Ectodermal cell (in vitro differentiated cells): Measurements from ENCODE around the gene OR2L8. TPM values are rescaled to one million over a fixed set of nuclear protein-coding genes. Genes with fewer than 3 reads are reported as not detected.

ENCODE experiments used
- H3K27ac ChIP-seq: 2 replicates; pipeline ENCODE4 v1.7.0; 2013; ENCODE audit warnings: mild to moderate bottlenecking, low read depth, low read length; ENCODE audit not compliant: insufficient read depth, poor library complexity, severe bottlenecking
- H3K27me3 ChIP-seq: 2 replicates; pipeline ENCODE4 v1.7.0; 2013; ENCODE audit warnings: mild to moderate bottlenecking, low read length; ENCODE audit not compliant: insufficient read depth, control insufficient read depth, poor library complexity, severe bottlenecking
- H3K36me3 ChIP-seq: one replicate; pipeline ENCODE4 v1.7.0; 2013; ENCODE audit warnings: low read length; ENCODE audit not compliant: control insufficient read depth, insufficient read depth
- H3K4me1 ChIP-seq: one replicate; pipeline ENCODE4 v1.7.0; 2013; ENCODE audit warnings: low read length; ENCODE audit not compliant: control insufficient read depth, insufficient read depth
- H3K4me3 ChIP-seq: 2 replicates; pipeline ENCODE4 v1.7.0; 2013; ENCODE audit warnings: low read depth, low read length, control low read depth; ENCODE audit not compliant: insufficient read depth
- H3K9me3 ChIP-seq: 2 replicates; pipeline ENCODE4 v1.7.0; 2013; ENCODE audit warnings: mild to moderate bottlenecking, low read length, moderate library complexity; ENCODE audit not compliant: control insufficient read depth
- WGBS, 2 experiments: methylation state at CpG; one replicate each; pipeline ENCODE4 v1.1.7; 2013; ENCODE audit warnings: missing lambda C conversion rate in 2 of 2; 5-methylcytosine and 5-hydroxymethylcytosine counted together
- polyA plus RNA-seq, 4 experiments: library from polyadenylated mRNA; stranded (reverse); fragments of 50-300 nt; gene quantifications; one replicate each; pipeline ENCODE4 v1.2.3, GENCODE V29; 2013

OR2L8 gene
- not detected for polyA plus RNA-seq (2013, experiment 1 of 4)
- polyA plus RNA-seq (2013, experiment 2 of 4) = not detected
- not detected for polyA plus RNA-seq (2013, experiment 3 of 4)
- polyA plus RNA-seq (2013, experiment 4 of 4) = not detected

- H3K27ac ChIP-seq = no peak within 1 kb of the TSS
- no peaks in the 10 kb centered on the region for H3K27me3 ChIP-seq
- peaks cover 7% of the 10 kb centered on the region for H3K9me3 ChIP-seq
- 86 to 88% methylated on average over 3 of the region's 3 CpGs for WGBS, 2 experiments
- no peaks in the 10 kb centered on the region for H3K4me1 ChIP-seq
- no peaks in the 10 kb centered on the region for H3K36me3 ChIP-seq
- no peak within 1 kb of the TSS for H3K4me3 ChIP-seq
These were observed at the start of gene OR2L8 for GRCh38 chr1:247948558-247948957. OR2L8 (plus strand) TSS chr1:247948858; CDS start chr1:247948858, 0 bp downstream.

- H3K9me3 ChIP-seq = peaks cover 4% of the 10 kb centered on the region
- H3K27ac ChIP-seq = no peak overlapping the region
- H3K27me3 ChIP-seq = no peaks in the 10 kb centered on the region
- no peak overlapping the region for H3K4me3 ChIP-seq
- WGBS, 2 experiments = 75 to 77% methylated on average over 6 of the region's 6 CpGs
- H3K4me1 ChIP-seq = no peaks in the 10 kb centered on the region
- no peaks in the 10 kb centered on the region for H3K36me3 ChIP-seq
These were observed 44.5 kb upstream of the OR2L8 start for GRCh38 chr1:247904122-247904521.

- no peak overlapping the region for H3K4me3 ChIP-seq
- H3K9me3 ChIP-seq = peaks cover 4% of the 10 kb centered on the region
- 89 to 90% methylated on average over 13 of the region's 13 CpGs for WGBS, 2 experiments
These were observed 43.5 kb upstream of the OR2L8 start for GRCh38 chr1:247905181-247905580.

GRCh38 chr1:247905910-247906503 is 42.7 kb upstream of the OR2L8 start:
- WGBS, 2 experiments = 66% methylated on average over 9 of the region's 9 CpGs
- no peaks in the 10 kb centered on the region for H3K36me3 ChIP-seq
- H3K9me3 ChIP-seq = peaks cover 4% of the 10 kb centered on the region
- no peak overlapping the region for H3K27ac ChIP-seq
- H3K4me3 ChIP-seq = no peak overlapping the region
- H3K4me1 ChIP-seq = no peaks in the 10 kb centered on the region
- no peaks in the 10 kb centered on the region for H3K27me3 ChIP-seq

More at GRCh38 chr1:247905181-247905580, 43.5 kb upstream of the OR2L8 start:
- Histone ChIP-seq H3K36me3 (no peaks in the 10 kb centered on the region), H3K4me1 (no peaks in the 10 kb centered on the region), H3K27me3 (no peaks in the 10 kb centered on the region), H3K27ac (no peak overlapping the region)

GRCh38 chr1:247906504-247907047 is 42.1 kb upstream of the OR2L8 start:
- Histone ChIP-seq H3K27me3 (no peaks in the 10 kb centered on the region), H3K4me3 (no peak overlapping the region), H3K27ac (no peak overlapping the region), H3K4me1 (no peaks in the 10 kb centered on the region), H3K36me3 (no peaks in the 10 kb centered on the region), H3K9me3 (peaks cover 4% of the 10 kb centered on the region)
- 92 to 93% methylated on average over 5 of the region's 7 CpGs for WGBS, 2 experiments

GRCh38 chr1:247908766-247909165 is 39.9 kb upstream of the OR2L8 start:
- WGBS, 2 experiments = 78 to 80% methylated on average over 5 of the region's 5 CpGs
- Histone ChIP-seq H3K9me3 (peaks cover 4% of the 10 kb centered on the region), H3K36me3 (no peaks in the 10 kb centered on the region), H3K4me1 (no peaks in the 10 kb centered on the region), H3K4me3 (no peak overlapping the region), H3K27me3 (no peaks in the 10 kb centered on the region), H3K27ac (no peak overlapping the region)

GRCh38 chr1:247913786-247914185 is 34.9 kb upstream of the OR2L8 start:
- Histone ChIP-seq H3K27ac (no peak overlapping the region), H3K4me1 (no peaks in the 10 kb centered on the region), H3K36me3 (no peaks in the 10 kb centered on the region), H3K27me3 (no peaks in the 10 kb centered on the region), H3K9me3 (peaks cover 6% of the 10 kb centered on the region), H3K4me3 (no peak overlapping the region)
- WGBS, 2 experiments = 41 to 53% methylated on average over 2 of the region's 2 CpGs

- Histone ChIP-seq H3K27me3 (no peaks in the 10 kb centered on the region), H3K4me1 (no peaks in the 10 kb centered on the region), H3K36me3 (no peaks in the 10 kb centered on the region), H3K9me3 (peaks cover 6% of the 10 kb centered on the region), H3K4me3 (no peak overlapping the region), H3K27ac (no peak overlapping the region)
- 52% methylated on average over 4 of the region's 4 CpGs for WGBS, 2 experiments
These were observed 33.6 kb upstream of the OR2L8 start for GRCh38 chr1:247914941-247915662.

- no peaks in the 10 kb centered on the region for H3K36me3 ChIP-seq
- H3K4me1 ChIP-seq = no peaks in the 10 kb centered on the region
- no peak within 1 kb of the TSS for H3K4me3 ChIP-seq
- no peaks in the 10 kb centered on the region for H3K27me3 ChIP-seq
- 86 to 88% methylated on average over 2 of the region's 2 CpGs for WGBS, 2 experiments
- peaks cover 4% of the 10 kb centered on the region for H3K9me3 ChIP-seq
- no peak within 1 kb of the TSS for H3K27ac ChIP-seq
These were observed 28.7 kb upstream of the OR2L8 start, which contains the start of gene OR2T8 for GRCh38 chr1:247919952-247920351. OR2T8 (plus strand) TSS chr1:247920252; CDS start chr1:247921018, 766 bp downstream.

GRCh38 chr1:247923941-247924340 is 24.7 kb upstream of the OR2L8 start:
- Histone ChIP-seq H3K27me3 (no peaks in the 10 kb centered on the region), H3K4me3 (no peak overlapping the region), H3K36me3 (no peaks in the 10 kb centered on the region), H3K9me3 (peaks cover 3% of the 10 kb centered on the region), H3K27ac (no peak overlapping the region), H3K4me1 (no peaks in the 10 kb centered on the region)
- WGBS, 2 experiments = 63 to 87% methylated on average over 2 to 3 of the region's 3 CpGs
